ENCODE data around the gene ZBTB12.

The ZBTB12 gene

DNA sequence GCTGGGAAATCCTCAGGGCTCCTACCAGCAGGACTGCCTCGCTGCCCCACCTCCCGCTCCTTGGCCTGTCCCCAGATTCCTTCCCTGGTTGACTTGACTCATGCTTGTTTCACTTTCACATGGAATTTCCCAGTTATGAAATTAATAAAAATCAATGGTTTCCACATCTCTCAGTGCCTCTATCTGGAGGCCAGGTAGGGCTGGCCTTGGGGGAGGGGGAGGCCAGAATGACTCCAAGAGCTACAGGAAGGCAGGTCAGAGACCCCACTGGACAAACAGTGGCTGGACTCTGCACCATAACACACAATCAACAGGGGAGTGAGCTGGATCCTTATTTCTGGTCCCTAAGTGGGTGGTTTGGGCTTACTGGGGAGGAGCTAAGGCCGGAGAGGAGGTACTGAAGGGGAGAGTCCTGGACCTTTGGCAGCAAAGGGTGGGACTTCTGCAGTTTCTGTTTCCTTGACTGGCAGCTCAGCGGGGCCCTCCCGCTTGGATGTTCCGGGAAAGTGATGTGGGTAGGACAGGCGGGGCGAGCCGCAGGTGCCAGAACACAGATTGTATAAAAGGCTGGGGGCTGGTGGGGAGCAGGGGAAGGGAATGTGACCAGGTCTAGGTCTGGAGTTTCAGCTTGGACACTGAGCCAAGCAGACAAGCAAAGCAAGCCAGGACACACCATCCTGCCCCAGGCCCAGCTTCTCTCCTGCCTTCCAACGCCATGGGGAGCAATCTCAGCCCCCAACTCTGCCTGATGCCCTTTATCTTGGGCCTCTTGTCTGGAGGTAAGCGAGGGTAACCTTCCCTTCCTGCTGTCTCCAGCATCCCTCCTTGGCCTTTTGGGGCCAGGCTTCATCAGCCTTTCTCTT is 43.9 kb upstream of the ZBTB12 start, which contains the start of gene CFB:
Gene CFB, plus strand, starts transcription at position 589 of the 863 bp plus-strand sequence. Its CDS starts 127 bp downstream, at position 716.
- ChIA-PET POLR2A (interaction anchor here (0.6 to 1.7 kb wide), 5 partner anchors 39 to 418 kb away, joined by 3 to 9 read pairs (median 4); partner anchors contain the start of gene HSPA1B), CTCF (interaction anchor here (1.1 kb wide), 1 partner anchor 16 kb away, joined by 4 read pairs; no protein-coding TSS in a partner anchor)
- Histone ChIP-seq H3K36me3 (ENCODE audit: control insufficient read depth in 2 of 2, insufficient read depth in 1 of 2, low read length in 2 of 2) (peaks cover 0 to 3% of the 10 kb centered on the region in 2 experiments; a peak in 1 of 3 replicates), H3K27ac (ENCODE audit: extremely low read depth, low read depth, low read length) (no peak within 1 kb of the TSS), H3K4me3 (ENCODE audit: low read depth, low read length) (no peak within 1 kb of the TSS), H3K9me3 (ENCODE audit: control insufficient read depth, insufficient read depth, low read depth, low read length) (no peaks in the 10 kb centered on the region), H3K4me1 (ENCODE audit: control insufficient read depth, insufficient read depth, low read length) (peaks cover 1% of the 10 kb centered on the region; the same call in 1 of the 2 replicates)
- TF ChIP-seq ZNF837 (tag by site-specific recombination; IDR thresholded peaks at IDR 0.05) (no peak), ZNF24 (tag by site-specific recombination; IDR thresholded peaks at IDR 0.05) (no peak), HOXC10 (CRISPR knock-in tag; IDR thresholded peaks at IDR 0.05) (no peak), SP2 (tag by site-specific recombination; IDR thresholded peaks at IDR 0.05) (peak; percentile 30), ZNF785 (tag by site-specific recombination; IDR thresholded peaks at IDR 0.05) (no peak), BCL6B (tag by site-specific recombination; IDR thresholded peaks at IDR 0.05) (no peak), ZNF600 (tag by site-specific recombination; IDR thresholded peaks at IDR 0.05) (peak; percentile 63), FEZF1 (tag by site-specific recombination; IDR thresholded peaks at IDR 0.05) (no peak), KLF8 (tag by site-specific recombination; IDR thresholded peaks at IDR 0.05) (no peak), SETDB1 (IDR thresholded peaks at IDR 0.05; ENCODE audit: insufficient read length, low read length) (no peak), YY1 (tag by site-specific recombination; IDR thresholded peaks at IDR 0.05) (no peak), ZNF555 (tag by site-specific recombination; conservative IDR thresholded peaks at IDR 0.05) (no peak), IKZF3 (tag by site-specific recombination; IDR thresholded peaks at IDR 0.05) (no peak), TCF7L2 (IDR thresholded peaks at IDR 0.05; ENCODE audit: borderline replicate concordance, low read depth, low read length) (no peak)
- TF ChIP-seq, protein P1, sequence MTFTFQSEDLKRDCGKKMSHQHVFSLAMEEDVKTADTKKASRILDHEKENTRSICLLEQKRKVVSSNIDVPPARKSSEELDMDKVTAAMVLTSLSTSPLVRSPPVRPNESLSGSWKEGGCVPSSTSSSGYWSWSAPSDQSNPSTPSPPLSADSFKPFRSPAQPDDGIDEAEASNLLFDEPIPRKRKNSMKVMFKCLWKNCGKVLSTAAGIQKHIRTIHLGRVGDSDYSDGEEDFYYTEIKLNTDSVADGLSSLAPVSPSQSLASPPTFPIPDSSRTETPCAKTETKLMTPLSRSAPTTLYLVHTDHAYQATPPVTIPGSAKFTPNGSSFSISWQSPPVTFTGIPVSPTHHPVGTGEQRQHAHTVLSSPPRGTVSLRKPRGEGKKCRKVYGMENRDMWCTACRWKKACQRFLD (tag by site-specific recombination; IDR thresholded peaks at IDR 0.05), result no peak

DNA sequence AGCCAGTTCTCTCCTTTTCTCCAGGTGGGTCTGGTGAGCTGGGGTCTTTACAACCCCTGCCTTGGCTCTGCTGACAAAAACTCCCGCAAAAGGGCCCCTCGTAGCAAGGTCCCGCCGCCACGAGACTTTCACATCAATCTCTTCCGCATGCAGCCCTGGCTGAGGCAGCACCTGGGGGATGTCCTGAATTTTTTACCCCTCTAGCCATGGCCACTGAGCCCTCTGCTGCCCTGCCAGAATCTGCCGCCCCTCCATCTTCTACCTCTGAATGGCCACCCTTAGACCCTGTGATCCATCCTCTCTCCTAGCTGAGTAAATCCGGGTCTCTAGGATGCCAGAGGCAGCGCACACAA is 43.2 kb upstream of the ZBTB12 start:
- H3K36me3 ChIP-seq (ENCODE audit: control insufficient read depth in 2 of 2, insufficient read depth in 1 of 2, low read length in 2 of 2), result no peaks in the 10 kb centered on the region
- ChIA-PET POLR2A (interaction anchor here (0.6 to 1.7 kb wide), 3 partner anchors 38 to 118 kb away, joined by 3 to 6 read pairs (median 4); partner anchors contain the start of gene HSPA1B), CTCF (interaction anchor here (1.1 kb wide), 1 partner anchor 15 kb away, joined by 4 read pairs; no protein-coding TSS in a partner anchor)
- H3K4me3 ChIP-seq (ENCODE audit: low read depth, low read length), result no peak overlapping the region
- H3K9me3 ChIP-seq (ENCODE audit: control insufficient read depth, insufficient read depth, low read depth, low read length), result no peaks in the 10 kb centered on the region
- no peak overlapping the region for H3K27ac ChIP-seq (ENCODE audit: extremely low read depth, low read depth, low read length)
- H3K4me1 ChIP-seq (ENCODE audit: control insufficient read depth, insufficient read depth, low read length), result peaks cover 5% of the 10 kb centered on the region; the same call in 1 of the 2 replicates
- TF ChIP-seq, protein P2, sequence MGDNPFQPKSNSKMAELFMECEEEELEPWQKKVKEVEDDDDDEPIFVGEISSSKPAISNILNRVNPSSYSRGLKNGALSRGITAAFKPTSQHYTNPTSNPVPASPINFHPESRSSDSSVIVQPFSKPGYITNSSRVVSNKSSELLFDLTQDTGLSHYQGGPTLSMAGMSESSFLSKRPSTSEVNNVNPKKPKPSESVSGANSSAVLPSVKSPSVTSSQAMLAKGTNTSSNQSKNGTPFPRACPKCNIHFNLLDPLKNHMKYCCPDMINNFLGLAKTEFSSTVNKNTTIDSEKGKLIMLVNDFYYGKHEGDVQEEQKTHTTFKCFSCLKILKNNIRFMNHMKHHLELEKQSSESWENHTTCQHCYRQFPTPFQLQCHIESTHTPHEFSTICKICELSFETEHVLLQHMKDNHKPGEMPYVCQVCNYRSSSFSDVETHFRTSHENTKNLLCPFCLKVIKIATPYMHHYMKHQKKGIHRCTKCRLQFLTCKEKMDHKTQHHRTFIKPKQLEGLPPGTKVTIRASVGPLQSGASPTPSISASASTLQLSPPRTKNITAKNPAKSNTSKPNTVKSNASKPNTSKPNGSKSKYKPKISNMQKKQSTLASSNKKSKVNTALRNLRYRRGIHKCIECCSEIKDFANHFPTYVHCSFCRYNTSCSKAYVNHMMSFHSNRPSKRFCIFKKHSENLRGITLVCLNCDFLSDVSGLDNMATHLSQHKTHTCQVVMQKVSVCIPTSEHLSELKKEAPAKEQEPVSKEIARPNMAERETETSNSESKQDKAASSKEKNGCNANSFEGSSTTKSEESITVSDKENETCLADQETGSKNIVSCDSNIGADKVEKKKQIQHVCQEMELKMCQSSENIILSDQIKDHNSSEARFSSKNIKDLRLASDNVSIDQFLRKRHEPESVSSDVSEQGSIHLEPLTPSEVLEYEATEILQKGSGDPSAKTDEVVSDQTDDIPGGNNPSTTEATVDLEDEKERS (tag by site-specific recombination; IDR thresholded peaks at IDR 0.05), result no peak
- no peak for TF ChIP-seq BCL11B (tag by site-specific recombination; IDR thresholded peaks at IDR 0.05; ENCODE audit: low read depth)
- no peak for TF ChIP-seq ZNF658 (tag by site-specific recombination; IDR thresholded peaks at IDR 0.05)
- TF ChIP-seq ZNF350 (tag by site-specific recombination; IDR thresholded peaks at IDR 0.05), result no peak
- TF ChIP-seq, protein P3, sequence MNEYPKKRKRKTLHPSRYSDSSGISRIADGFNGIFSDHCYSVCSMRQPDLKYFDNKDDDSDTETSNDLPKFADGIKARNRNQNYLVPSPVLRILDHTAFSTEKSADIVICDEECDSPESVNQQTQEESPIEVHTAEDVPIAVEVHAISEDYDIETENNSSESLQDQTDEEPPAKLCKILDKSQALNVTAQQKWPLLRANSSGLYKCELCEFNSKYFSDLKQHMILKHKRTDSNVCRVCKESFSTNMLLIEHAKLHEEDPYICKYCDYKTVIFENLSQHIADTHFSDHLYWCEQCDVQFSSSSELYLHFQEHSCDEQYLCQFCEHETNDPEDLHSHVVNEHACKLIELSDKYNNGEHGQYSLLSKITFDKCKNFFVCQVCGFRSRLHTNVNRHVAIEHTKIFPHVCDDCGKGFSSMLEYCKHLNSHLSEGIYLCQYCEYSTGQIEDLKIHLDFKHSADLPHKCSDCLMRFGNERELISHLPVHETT (tag by site-specific recombination; IDR thresholded peaks at IDR 0.05), result no peak
- TF ChIP-seq ZNF10 (tag by site-specific recombination; IDR thresholded peaks at IDR 0.05), result no peak
- TF ChIP-seq ZNF585B (tag by site-specific recombination; IDR thresholded peaks at IDR 0.05), result no peak
- no peak for TF ChIP-seq GLIS1 (tag by site-specific recombination; IDR thresholded peaks at IDR 0.05)
- no peak for TF ChIP-seq SCRT2 (tag by site-specific recombination; IDR thresholded peaks at IDR 0.05)
- no peak for TF ChIP-seq ZFP41 (tag by site-specific recombination; IDR thresholded peaks at IDR 0.05; ENCODE audit: borderline replicate concordance)
- TF ChIP-seq ZNF248 (tag by site-specific recombination; IDR thresholded peaks at IDR 0.05), result no peak
